Ovary (tissue), 3 donors: ENCODE measurements around the gene ITFG1.

Experiments
- CTCF ChIP-seq, 3 donors: fragments of 450-650 bp in 2 of 3; fragments of 200-600 bp in 1 of 3; IDR thresholded peaks; one replicate each; pipeline versions ENCODE4 v1.5.1 to v1.8.0; 2016 to 2022; ENCODE audit warnings: antibody characterized with exemption in 3 of 3, mild to moderate bottlenecking in 1 of 3
- EP300 ChIP-seq: sonication (generic); formaldehyde crosslinking; IDR thresholded peaks from one replicate; pipeline ENCODE4 v1.6.1; 2017; ENCODE audit warnings: antibody characterized with exemption
- POLR2A ChIP-seq: fragments of 450-650 bp; IDR thresholded peaks from one replicate; pipeline ENCODE4 v1.6.1; 2017; ENCODE audit warnings: antibody characterized with exemption, mild to moderate bottlenecking, moderate library complexity
- donor health status: DM: no; HTN: no; CAD: no.

- TF ChIP-seq CTCF (IDR thresholded peaks at IDR 0.05) (no peak), POLR2A (no peak), EP300 (no peak)
Measured at GRCh38 chr16:47244206-47244605, 216.7 kb downstream of the ITFG1 start.
